ENCODE data around the gene VPS37C.

The VPS37C gene

GRCh38 chr11:61080986-61081590 is 80.1 kb downstream of the VPS37C start:
- TF ChIP-seq ZBTB7A (IDR thresholded peaks at IDR 0.05; ENCODE audit: low read depth) = no peak
- peak; percentile 17; the same call in 1 of the 2 replicates for TF ChIP-seq RAD21 (IDR thresholded peaks at IDR 0.05; ENCODE audit: low read depth)

GRCh38 chr11:61080526-61080925 is 80.7 kb downstream of the VPS37C start:
- TF ChIP-seq FOXM1 (IDR thresholded peaks at IDR 0.05; ENCODE audit: borderline replicate concordance, low read depth) = no peak
- TF ChIP-seq EGR1 (IDR thresholded peaks at IDR 0.05) = no peak
- no peak for TF ChIP-seq REST (IDR thresholded peaks at IDR 0.05; ENCODE audit: low read depth)
- no peak for TF ChIP-seq CEBPB (IDR thresholded peaks at IDR 0.05)
- no peak for TF ChIP-seq MAX (IDR thresholded peaks at IDR 0.05)
- TF ChIP-seq TCF12 (IDR thresholded peaks at IDR 0.05; ENCODE audit: low read depth) = no peak
- no peak for TF ChIP-seq TAF1 (IDR thresholded peaks at IDR 0.05; ENCODE audit: low read depth)
- TF ChIP-seq RAD21 (IDR thresholded peaks at IDR 0.05; ENCODE audit: low read depth) = no peak
- TF ChIP-seq YY1 (IDR thresholded peaks at IDR 0.05; ENCODE audit: low read depth) = no peak
- no peak for TF ChIP-seq CREB1 (IDR thresholded peaks at IDR 0.05; ENCODE audit: low read depth)
- TF ChIP-seq USF1 (IDR thresholded peaks at IDR 0.05) = no peak
- no peak for TF ChIP-seq NFIC (IDR thresholded peaks at IDR 0.05)
- no peak for TF ChIP-seq EP300 (IDR thresholded peaks at IDR 0.05; ENCODE audit: borderline replicate concordance)
- no peak for TF ChIP-seq TEAD4 (IDR thresholded peaks at IDR 0.05)
- no peak for TF ChIP-seq ZBTB7A (IDR thresholded peaks at IDR 0.05; ENCODE audit: low read depth)
